Stimulated activated naive CD8-positive, alpha-beta T cell treated with anti-CD3 and anti-CD28 coated beads, Interleukin-15, Interleukin-2, amounts not matched to agents 100 U/mL and 50 U/mL, for 24 hours (primary cell): ENCODE data around the gene KCP.

Experiments used
- ATAC-seq: fragments of 150-1000 bp; cut with Tn5 transposase; one replicate; pipeline ENCODE4 v1.10.0; 2021
- DNase-seq: peaks from one replicate; pipeline ENCODE4 v3.0.0; 2021

Gene KCP

DNA sequence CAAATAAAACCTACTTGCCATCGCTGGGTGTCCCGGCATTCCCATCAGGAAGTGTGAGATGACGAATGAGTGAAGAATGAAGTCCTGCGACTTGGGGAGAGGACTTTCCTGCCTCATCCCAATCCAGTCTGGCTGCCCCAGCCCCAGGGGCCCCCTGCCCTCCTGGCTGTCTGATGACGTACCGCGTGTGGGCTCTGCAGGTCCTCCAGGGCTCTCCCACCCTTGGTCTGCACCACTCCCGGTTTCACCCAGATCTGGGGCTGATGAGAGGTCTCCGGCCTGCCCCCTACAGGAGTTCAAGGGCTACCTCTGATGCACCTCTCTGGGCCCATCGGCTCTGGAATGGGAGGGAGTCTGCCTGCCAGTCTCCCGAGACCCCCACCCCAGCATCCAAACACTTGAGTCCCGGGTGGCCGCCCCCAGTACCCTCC lies 38.1 kb downstream of the KCP start:
- ATAC-seq (no peak), DNase-seq (no peak)

DNA sequence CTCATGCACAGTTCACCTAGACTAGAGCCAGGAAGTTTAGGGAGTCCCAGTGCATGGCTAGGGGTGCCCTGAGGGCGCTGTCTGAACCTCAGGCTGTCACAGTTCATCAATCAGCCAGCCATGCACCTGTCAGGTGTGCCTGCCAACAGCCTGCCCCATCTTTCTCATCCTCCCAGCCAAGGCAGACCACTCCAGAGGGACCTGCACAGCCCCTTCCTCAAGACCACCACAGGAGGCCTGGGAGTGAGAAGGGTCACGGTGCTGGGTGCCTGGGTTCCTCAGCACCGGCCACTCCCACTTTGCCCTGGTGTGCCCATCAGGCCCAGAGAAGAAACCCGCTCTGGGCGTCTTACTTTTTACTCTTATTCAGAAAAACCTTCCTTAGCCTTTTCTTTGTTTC lies 39.5 kb downstream of the KCP start:
- DNase-seq (no peak), ATAC-seq (no peak)

DNA sequence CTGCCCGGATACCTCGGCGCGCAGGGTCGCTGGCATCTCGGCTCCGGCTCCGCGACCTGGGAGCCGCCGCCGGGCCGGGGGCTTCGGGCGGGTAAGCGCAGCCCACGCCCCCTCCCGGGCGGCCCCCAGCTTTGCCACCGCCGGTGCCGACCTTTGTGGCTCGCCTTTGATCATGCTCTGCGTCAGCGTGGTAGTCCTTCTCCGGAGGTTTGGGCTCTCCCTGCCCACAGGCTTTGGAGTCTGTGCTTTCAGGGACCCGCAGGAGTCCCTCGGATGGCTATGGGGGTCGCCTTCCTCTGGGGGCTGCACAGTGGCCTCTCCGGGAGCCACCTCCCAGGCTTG lies 40.6 kb downstream of the KCP start:
- peak; percentile 47 for DNase-seq
- ATAC-seq: peak; percentile 53

DNA sequence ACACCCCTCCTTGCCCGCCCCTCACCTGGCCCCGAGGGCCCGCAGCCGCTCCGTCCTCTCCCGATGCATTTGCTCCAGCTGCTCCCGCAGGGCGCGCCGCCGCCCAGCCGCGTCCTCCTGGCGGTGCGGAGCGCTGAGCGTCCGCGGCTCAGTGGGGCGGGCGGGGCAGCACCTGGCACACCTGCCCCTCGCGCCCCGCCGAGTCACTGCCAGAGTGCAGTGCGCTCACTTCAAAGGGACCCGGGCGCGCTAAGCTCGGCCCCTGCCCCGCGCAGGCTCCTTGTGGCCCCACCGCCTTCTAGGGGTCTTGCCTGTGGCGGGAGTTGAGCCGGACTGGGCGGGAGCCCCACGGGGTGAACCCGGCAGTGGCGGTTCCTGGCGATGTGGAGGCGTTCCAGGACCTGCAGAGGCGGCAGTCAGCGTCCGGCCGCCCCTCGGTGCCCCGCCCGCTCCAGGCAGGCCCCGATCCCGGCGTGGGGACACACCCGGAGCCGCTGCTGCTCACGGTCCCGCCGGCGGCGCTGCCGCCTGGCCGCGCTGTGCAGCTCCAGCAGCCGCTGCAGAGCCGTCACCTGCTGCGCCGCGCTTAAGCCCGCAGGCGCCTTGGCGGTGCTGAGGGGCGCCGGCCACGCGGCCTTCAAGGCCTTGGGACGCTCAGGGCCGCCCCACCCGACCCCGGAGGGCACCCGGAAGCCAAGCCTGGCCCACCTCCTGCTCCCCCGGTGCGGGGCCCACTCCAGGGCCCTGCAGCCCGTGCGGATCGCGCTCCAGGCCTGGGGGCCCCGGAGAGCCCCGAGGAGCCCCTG lies 41.2 kb downstream of the KCP start:
- DNase-seq: peak; percentile 55
- peak; percentile 85 for ATAC-seq

DNA sequence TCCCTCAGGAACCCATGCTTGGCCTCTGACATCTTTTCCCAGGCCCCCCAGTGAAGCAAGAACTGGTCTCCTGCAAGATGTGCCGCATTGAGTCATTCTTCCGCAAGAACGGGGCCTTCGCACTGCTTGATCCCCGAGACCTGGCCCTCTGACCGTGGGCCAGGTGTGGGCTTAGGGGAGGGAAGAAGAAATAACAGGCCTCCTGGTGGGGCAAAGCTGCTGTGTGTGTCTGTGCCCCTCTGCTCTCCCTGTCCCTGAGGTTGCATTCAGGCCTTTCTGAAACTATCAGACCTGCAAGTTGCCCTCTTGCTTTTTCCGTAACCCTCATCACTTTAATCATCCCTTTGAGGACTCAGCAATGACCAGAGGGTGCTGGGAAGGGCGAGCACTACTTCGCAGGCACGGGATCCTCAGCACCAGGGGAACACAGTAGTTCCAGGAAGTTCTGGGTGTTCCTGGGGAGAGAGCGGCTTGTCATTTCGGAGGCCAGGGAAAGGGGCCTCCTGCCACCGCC lies 41.8 kb downstream of the KCP start:
- DNase-seq (no peak), ATAC-seq (no peak)

DNA sequence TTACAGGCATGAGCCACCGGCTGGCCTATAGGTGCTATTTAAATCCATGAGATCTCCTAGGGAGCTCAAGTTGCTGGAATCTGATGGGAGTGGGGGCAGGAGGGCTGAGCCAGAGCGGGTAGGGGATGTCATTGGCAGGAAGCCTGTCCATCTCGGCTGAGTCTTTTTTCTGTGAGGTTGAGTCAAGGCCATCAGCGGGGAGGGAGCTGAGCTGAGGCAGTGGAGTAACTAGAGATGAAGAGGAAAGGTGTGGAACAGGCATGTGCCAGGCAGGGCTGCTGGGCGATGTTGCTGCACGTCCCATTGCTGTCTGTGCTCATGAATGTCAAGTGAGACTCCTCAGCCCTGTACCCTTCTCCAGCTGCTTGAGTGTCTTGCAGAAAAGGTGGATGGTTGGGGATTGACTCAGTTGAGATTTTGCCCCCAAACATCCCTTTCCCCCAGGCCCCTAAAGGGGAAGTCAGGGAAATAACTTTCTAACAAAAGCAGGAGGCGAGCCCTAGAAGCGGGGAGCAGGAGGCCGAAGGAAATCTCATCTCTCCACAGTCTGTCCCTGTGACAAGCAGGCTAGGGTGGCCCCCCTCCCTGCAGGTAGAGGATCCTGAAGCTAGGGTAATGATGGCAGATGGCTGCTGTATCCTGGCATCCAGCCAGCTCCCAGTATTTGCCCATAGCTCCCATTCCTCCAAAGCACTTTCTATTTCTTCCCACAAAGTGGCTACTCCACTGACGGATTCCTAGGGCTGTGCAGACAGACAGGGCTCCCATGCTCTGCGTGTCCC lies 42.5 kb downstream of the KCP start:
- no peak for ATAC-seq

DNA sequence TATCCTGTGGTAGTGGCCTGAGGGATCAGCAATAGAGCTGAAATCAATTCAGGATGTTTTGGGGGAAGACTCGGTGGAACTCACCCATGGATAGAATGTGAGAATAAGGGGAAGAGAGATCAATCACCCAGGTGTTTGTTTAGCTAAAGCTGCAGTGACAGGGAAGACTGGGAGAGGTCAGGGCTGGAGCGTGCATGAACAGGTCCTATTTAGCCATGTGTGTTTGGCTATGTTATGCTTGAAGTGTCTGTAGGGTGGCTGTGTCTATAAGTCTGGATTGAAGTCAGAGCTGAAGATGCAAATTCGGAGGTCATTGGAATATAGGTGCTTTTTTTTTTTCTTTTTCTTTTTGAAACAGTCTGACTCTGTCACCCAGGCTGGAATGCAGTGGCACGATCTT lies 43.3 kb downstream of the KCP start:
- ATAC-seq (no peak), DNase-seq (no peak)

More for the DNA sequence above, 42.5 kb downstream of the KCP start:
- DNase-seq: no peak

DNA sequence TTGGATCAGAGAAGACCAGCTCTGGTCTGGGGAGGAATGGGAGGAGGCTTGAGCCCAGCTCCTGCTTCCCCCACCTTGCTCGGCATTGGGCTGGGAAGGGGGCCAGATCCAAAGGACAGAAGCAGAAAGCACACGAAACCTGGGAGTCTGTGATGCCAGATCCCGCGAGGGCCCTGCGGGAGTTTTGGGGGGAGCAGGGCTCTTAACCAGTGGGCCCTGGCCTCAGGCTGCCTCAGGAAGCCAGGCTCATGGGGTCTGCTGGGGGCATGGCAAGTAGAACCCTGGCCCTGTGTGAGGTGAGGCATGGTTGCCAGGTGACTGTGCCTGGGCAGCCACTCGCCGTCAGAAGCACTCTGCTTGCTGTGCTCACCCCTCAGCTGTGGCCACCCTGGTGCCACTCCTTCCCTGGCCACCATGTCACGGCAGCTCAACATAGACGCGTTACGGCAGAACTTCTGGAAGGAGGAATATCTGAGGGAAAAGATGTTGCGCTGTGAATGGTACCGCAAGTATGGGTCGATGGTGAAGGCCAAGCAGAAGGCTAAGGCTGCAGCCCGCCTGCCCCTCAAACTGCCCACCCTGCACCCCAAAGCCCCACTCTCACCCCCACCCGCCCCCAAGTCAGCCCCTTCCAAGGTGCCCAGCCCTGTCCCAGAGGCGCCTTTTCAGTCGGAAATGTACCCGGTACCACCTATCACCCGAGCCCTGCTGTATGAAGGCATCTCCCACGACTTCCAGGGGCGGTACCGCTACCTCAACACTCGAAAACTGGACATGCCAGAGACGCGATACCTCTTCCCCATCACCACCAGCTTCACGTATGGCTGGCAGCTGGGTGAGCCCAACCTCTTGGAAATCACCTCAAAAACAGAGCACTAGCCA lies 44.3 kb downstream of the KCP start:
- no peak for ATAC-seq
- DNase-seq: no peak

DNA sequence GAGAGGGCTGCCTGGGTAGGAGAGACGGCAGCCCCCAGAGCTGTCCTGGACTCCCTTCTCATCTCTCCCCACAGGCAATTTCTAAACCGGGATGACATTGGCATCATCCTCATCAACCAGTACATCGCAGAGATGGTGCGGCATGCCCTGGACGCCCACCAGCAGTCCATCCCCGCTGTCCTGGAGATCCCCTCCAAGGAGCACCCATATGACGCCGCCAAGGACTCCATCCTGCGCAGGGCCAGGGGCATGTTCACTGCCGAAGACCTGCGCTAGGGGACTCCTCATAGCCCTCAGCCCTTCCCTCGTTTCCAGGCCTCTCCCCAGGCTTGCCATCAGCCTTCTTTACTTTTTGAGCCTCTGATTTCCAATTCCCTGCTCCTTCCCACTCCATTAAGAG lies 45.2 kb downstream of the KCP start:
- ATAC-seq (no peak), DNase-seq (no peak)

DNA sequence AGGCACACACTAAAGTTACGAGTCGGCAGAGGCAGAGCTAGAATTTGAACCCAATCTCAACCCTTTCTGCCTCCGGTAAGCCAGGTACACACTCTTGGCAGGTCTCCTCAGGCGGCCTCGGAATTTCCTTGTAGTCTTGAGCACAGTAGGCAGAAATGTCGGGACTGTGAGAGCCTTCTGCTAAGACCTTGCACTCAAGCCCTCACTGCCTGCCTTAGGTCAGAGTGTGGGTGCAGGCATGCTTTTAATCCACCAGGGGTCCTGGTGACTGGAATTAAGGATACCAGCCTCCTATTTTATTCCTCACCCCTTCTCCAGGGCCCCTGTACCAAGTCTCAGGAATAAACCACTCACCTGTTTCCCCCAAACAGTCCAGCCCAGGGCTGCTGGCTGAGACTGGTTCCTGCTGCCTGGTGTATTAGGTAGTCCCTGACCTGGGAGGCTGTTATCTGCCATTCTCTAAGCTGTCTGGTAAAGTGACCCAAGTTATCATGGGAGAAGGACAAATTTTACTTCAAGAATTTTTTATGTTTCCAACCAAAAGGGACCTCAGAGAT lies 47.0 kb downstream of the KCP start:
- peak; percentile 54 for DNase-seq
- peak; percentile 30 for ATAC-seq

DNA sequence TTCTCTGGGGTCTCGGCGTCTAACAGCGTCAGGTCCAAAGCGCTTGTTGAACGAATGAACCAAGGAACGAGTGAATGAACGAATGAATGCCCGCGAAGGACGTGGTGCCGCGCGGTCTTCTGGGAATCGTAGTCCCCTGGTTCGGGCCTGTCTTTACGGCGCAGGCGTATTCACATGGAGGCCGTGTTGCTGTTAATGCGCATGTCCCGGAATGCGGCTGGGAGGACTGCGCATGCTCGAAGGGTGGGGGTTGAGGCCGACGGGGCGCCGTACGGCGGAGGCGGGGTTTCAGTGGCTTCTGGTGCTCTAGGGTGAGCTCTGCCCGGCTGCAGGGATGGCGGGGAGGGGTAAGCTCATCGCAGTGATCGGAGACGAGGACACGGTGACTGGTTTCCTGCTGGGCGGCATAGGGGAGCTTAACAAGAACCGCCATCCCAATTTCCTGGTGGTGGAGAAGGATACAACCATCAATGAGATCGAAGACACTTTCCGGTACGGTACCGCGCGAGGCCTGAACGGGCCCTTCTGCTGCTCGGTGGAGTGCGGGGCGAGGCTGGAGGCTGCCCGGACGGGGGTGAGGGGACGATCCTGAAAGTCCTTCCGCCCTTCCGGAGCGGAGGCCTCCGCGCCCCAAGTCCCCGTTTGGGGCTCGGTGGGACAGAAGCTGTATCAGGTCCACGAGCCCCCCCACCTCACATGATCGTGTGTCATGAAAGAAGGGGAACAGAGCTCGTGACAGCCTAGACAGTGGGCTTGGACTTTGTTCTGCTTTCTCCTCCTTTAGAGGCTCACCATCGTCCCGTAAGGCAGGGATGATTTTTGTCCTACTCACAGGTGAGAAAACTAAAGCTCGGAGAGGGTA lies 47.7 kb downstream of the KCP start, which contains the start of gene ATP6V1F:
ATP6V1F (plus strand) TSS at position 286 of the 862 bp plus-strand sequence; CDS start at position 335, 49 bp downstream.
- DNase-seq: peak; percentile 100

DNA sequence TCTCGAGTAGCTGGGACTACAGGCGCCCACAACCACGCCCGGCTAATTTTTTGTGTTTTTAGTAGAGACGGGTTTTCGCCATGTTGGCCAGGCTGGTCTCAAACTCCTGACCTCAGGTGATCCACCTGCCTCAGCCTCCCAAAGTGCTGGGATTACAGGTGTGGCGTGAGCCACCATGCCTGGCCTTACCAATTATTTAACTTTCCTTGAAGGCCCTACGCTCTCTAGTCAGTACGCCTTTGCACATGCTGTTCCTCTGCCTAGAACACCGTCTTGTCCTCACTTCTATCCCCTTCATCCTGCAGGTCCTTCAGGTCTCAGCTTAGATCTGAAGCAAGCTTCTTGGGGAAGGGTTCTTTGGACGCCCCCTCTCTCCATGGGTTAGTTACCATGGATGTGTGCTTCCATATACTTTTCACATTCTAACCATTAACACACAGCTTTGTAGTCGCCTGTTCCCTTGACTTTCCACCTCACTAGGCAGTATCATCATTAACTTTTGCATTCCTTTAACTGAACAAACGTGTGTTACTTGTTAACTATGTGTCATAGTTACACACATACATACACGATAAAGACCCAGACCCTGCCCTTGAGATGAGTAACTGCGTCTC lies 48.4 kb downstream of the KCP start:
- DNase-seq (no peak), ATAC-seq (no peak)

More for the DNA sequence above, 47.7 kb downstream of the KCP start, which contains the start of gene ATP6V1F:
- peak; percentile 90 for ATAC-seq

DNA sequence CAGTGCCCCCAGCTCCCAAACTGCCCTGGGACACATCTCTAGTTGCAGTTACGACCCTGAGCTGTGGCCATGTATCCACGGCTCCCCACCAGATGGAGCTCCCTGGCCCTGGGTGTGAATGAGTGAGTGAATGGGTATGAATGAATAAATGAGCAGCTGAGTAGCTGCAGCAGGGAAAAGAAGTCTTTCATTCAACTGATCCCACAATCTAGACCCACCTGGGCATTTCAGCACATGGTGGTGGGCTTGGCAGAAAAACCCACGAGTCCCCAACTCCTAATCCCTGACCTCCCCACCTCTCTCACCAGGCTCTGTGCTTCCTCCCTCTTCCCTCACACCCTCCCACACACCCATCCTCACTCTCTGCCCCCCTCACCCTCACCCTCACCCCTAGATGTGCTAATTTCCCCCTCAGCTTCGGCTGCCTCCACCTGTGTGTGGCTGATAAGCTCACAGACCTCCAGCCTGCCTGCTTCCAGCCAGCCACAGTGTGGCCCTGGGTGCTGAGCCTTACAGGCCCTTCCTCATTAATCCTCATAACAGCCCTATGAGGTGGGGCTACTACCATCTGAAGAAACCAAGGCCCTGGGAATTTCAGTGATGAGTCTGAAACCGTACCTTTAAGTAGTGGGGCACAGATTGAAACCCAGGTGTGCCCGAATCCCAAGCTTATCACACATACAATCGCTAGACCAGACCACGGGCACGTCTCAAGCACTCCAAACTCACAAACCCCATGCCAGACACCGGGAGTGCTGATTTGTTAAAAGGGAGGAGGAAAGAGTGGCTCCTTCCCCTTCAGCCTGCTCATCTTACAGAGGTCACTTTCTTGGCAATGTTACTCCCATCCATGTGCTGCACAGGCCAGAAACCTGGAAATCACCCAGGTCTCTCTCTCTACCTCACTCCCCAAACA lies 50.1 kb downstream of the KCP start:
- ATAC-seq (no peak), DNase-seq (no peak)

DNA sequence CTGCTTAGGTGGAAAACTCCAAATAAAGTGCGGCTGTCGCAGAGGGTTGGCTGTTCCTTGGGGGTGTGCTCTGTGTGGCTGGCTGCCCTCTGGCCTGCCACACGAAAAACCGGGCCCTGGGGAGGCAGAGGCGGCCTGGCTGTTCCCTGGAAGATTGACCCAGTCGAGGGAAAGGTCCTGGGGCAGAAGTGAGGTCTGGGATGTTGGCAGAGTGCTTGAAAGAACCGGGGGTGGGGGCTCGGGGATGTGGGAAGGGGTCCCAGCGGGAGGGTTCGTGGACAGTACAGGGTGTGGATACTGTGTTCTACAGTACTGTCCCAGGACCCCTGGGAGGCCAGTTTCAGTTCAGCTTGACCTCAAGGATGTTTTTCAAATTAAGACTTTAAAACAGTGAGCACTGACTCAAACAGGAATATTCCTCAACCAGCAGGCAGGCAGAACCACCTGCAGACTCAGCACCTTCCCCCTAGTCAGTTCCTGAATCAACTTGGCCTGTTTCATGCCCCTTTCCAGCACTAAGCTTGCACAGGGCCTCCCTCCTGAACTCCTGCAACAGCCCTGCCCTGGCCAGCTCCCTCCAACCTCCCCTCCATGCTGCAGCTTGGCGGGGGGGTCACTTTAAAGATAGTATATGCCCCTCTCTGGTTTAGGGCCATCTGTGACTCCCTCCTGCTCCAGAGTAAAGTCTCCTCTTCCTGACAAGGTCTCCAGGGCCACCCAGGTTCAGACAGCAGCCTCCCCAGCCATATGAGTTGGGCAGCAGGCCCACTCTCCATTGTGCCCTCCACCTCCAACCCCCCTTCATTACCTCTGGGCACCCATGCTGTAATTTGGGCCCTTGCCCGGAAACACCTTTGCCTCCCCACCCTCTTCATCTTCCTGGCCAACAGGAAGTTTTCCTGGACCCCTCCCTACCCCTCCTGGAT lies 51.0 kb downstream of the KCP start:
- DNase-seq (no peak), ATAC-seq (no peak)

DNA sequence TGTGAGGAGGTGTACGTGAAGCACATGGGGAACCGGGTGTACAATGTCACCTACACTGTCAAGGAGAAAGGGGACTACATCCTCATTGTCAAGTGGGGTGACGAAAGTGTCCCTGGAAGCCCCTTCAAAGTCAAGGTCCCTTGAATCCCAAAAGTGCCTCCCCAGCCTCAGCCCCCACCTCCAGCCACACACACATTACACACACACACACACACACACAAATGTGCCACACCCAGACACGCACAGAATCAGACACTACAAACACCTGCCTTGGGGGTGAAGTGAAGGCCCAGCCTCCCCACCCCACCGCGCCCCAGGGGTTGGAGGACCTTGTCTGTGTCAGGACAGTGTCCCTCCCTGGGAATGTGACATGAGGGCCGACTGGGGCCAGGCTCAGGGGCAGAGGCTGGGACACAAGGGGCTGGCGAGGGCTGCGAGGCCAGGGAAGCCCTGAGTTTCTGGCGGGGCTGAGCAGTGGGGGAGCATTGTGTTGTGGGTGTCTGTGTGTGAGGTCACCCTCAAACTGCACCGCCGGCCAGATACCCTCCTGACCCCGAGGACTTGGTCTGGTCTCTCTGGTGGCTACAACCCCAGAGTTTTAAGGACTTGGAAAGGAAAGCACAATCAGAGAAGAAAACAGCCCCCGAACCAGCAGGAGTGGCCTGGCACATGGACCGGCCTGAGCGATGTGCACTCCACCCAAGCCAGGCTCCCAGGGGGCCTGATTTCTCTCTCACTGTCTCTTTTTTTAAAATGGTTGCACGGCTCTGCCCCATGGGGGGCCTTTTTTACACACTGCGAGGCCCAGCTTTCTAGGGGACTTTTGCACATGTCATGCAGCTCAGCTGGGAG lies 51.9 kb downstream of the KCP start:
- ATAC-seq: no peak
- DNase-seq: no peak

DNA sequence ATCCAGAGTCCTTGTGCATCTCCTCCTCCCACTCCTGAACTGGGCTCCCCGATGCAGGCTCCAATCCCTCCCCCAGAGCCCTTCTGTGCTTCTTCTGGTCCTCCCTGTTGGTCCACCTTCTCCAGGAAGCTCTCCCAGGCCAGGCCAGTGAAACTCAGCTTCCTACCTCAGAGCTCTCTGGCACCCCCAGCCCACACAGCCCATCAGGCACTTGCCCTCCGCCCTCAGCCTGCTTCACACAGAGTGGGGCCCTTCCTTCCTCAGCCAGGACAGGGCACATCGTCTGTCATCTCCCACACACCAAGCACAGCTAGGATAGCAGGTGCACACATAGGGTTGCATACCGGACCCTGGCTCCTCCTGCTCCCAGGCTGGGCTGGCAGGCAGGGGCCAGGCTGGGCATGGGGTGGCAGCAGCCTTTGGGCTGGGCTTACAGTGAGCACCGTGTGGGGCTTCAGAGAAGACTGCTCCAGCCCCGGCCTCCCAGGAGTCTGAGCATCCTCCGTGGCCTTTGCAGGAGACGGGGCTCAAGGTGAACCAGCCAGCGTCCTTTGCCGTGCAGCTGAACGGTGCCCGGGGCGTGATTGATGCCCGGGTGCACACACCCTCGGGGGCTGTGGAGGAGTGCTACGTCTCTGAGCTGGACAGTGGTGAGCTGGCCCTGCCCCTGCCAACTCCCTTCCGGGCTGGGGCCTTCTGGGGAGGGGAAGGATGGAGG lies 54.3 kb downstream of the KCP start:
- ATAC-seq: no peak
- no peak for DNase-seq

DNA sequence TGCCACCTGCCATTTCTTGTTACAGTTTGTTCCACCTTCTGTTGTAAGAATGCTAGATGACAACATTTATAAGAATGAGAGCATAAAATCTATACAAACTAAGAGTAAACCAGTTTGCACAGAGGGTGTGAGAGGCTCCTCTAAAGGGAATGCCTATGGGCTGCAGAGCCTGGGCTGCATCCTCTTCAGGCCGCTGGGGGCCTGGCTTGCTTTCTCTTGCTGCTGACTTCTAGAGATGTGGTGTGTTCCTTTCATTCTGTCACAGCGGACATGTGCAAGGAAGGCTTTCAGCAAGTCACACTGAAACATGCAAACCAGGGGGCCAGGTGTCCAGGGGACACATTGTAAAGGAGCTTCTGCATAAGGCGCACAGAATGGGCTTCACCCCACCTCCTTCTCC lies 55.0 kb downstream of the KCP start:
- DNase-seq: no peak
- no peak for ATAC-seq
